Osteoblast (primary cell): ENCODE data around the gene DLL3. TPM values are rescaled to one million over a fixed set of nuclear protein-coding genes. Genes with fewer than 3 reads are reported as not detected.
A peak's percentile ranks its signal among the peaks of the same experiment; 100 is the strongest.

Experiments used
- DNase-seq: peaks from one replicate; pipeline ENCODE4 v3.0.0; 2011; ENCODE audit warnings: low spot score, mixed read lengths; ENCODE audit not compliant: insufficient read length; ENCODE audit errors: missing footprints
- H2AFZ ChIP-seq: 2 replicates; pipeline ENCODE4 v1.6.0; 2011; ENCODE audit warnings: mild to moderate bottlenecking, low read length
- H3K27ac ChIP-seq: 2 replicates; pipeline ENCODE4 v1.5.1; 2011; ENCODE audit warnings: mild to moderate bottlenecking, low read depth, low read length, moderate library complexity
- H3K27me3 ChIP-seq: 2 replicates; pipeline ENCODE4 v1.6.0; 2012; ENCODE audit warnings: mild to moderate bottlenecking, control low read depth, inconsistent platforms, low read length, moderate library complexity; ENCODE audit not compliant: insufficient read depth
- H3K36me3 ChIP-seq: 2 replicates; pipeline ENCODE4 v1.5.1; 2011; ENCODE audit warnings: mild to moderate bottlenecking, low read length, control low read depth, moderate library complexity; ENCODE audit not compliant: insufficient read depth
- H3K4me1 ChIP-seq: 2 replicates; pipeline ENCODE4 v1.5.1; 2011; ENCODE audit warnings: mild to moderate bottlenecking, low read length, control low read depth, moderate library complexity; ENCODE audit not compliant: insufficient read depth
- H3K4me2 ChIP-seq: 2 replicates; pipeline ENCODE4 v1.6.0; 2011; ENCODE audit warnings: mild to moderate bottlenecking, low read length; ENCODE audit not compliant: insufficient read depth
- H3K4me3 ChIP-seq: fragments of 200-600 bp; sonication (generic); 3 replicates; pipeline ENCODE4 v1.5.1; 2012; ENCODE audit warnings: mild to moderate bottlenecking, low read length, inconsistent platforms; ENCODE audit not compliant: insufficient read depth
- H3K79me2 ChIP-seq: 2 replicates; pipeline ENCODE4 v1.6.0; 2012; ENCODE audit warnings: mild to moderate bottlenecking, low read length, control low read depth, inconsistent platforms; ENCODE audit not compliant: insufficient read depth
- H3K9me3 ChIP-seq: 2 replicates; pipeline ENCODE4 v1.5.1; 2011; ENCODE audit warnings: low read depth, low read length, control low read depth
- H4K20me1 ChIP-seq: 2 replicates; pipeline ENCODE4 v1.6.0; 2012; ENCODE audit warnings: mild to moderate bottlenecking, low read length, control low read depth; ENCODE audit not compliant: insufficient read depth
- CTCF ChIP-seq: IDR thresholded peaks from 2 replicates; pipeline ENCODE4 v1.5.1; 2011; ENCODE audit warnings: mild to moderate bottlenecking, low read depth, low read length, moderate library complexity; ENCODE audit errors: extremely low read depth
- total RNA-seq: library from RNA; depleted of rRNA; stranded (reverse); fragments of >200 nt; gene quantifications from 2 replicates; pipeline ENCODE4 v1.2.3, GENCODE V29; 2012

The DLL3 gene
- total RNA-seq, 1 donor = under 0.01 TPM

GRCh38 chr19:39480337-39481228 lies 18.2 kb upstream of the DLL3 start, which contains the start of gene TIMM50:
Gene TIMM50 (plus strand): TSS chr19:39480838. CDS start chr19:39480854, 16 bp downstream.
- Histone ChIP-seq H3K9me3 (no peaks in the 10 kb centered on the region), H3K36me3 (peaks cover 24% of the 10 kb centered on the region), H2AFZ (peak within 1 kb of the TSS; percentile 98), H3K4me2 (peak within 1 kb of the TSS; percentile 97), H3K79me2 (peaks cover 31% of the 10 kb centered on the region), H4K20me1 (peaks cover 3% of the 10 kb centered on the region), H3K4me3 (peak within 1 kb of the TSS; percentile 100), H3K27ac (peak within 1 kb of the TSS; percentile 92), H3K4me1 (peaks cover 13% of the 10 kb centered on the region), H3K27me3 (no peaks in the 10 kb centered on the region)
- DNase-seq = peak; percentile 99
- no peak for TF ChIP-seq CTCF

- Histone ChIP-seq H4K20me1 (peaks cover 3% of the 10 kb centered on the region), H2AFZ (peak overlapping the region; percentile 93), H3K4me3 (peak overlapping the region; percentile 100), H3K27me3 (no peaks in the 10 kb centered on the region), H3K36me3 (peaks cover 25% of the 10 kb centered on the region), H3K9me3 (no peaks in the 10 kb centered on the region), H3K79me2 (peaks cover 36% of the 10 kb centered on the region), H3K27ac (peak overlapping the region; percentile 92), H3K4me1 (peaks cover 13% of the 10 kb centered on the region), H3K4me2 (peak overlapping the region; percentile 97)
- TF ChIP-seq CTCF = no peak
- DNase-seq = peak; percentile 68
Observed at GRCh38 chr19:39481229-39481545, 17.6 kb upstream of the DLL3 start.

- Histone ChIP-seq H3K79me2 (peaks cover 39% of the 10 kb centered on the region), H3K36me3 (peaks cover 20% of the 10 kb centered on the region), H3K27me3 (no peaks in the 10 kb centered on the region), H4K20me1 (peaks cover 3% of the 10 kb centered on the region), H3K4me2 (peak overlapping the region; percentile 97), H3K27ac (peak overlapping the region; percentile 92), H3K9me3 (no peaks in the 10 kb centered on the region), H3K4me1 (peaks cover 13% of the 10 kb centered on the region), H2AFZ (peak overlapping the region; percentile 93), H3K4me3 (peak overlapping the region; percentile 100)
- no peak for DNase-seq
- TF ChIP-seq CTCF = no peak
Observed at GRCh38 chr19:39481676-39482075, 17.1 kb upstream of the DLL3 start.

- peaks cover 13% of the 10 kb centered on the region for H3K4me1 ChIP-seq
- H3K79me2 ChIP-seq = peaks cover 39% of the 10 kb centered on the region
- DNase-seq = no peak
- H3K4me3 ChIP-seq = no peak overlapping the region
- no peak for TF ChIP-seq CTCF
- no peaks in the 10 kb centered on the region for H3K27me3 ChIP-seq
- H4K20me1 ChIP-seq = peaks cover 3% of the 10 kb centered on the region
- no peak overlapping the region for H2AFZ ChIP-seq
- H3K27ac ChIP-seq = no peak overlapping the region
- H3K9me3 ChIP-seq = no peaks in the 10 kb centered on the region
- no peak overlapping the region for H3K4me2 ChIP-seq
- H3K36me3 ChIP-seq = peaks cover 26% of the 10 kb centered on the region
Observed at GRCh38 chr19:39483141-39483540, 15.6 kb upstream of the DLL3 start.
